NK-92 treated with Interleukin-12 subunit alpha and Interleukin-12 subunit beta, amount 100 ng/mL, for 24 hours (cell line): Measurements from ENCODE around the gene NR1I3.

Experiments
- DNase-seq: peaks from one replicate; lab custom pipeline; 2025; lab: John Stamatoyannopoulos, UW

NR1I3 gene

GRCh38 chr1:161195171-161195570 is 42.8 kb downstream of the NR1I3 start:
- DNase-seq = no peak

- no peak for DNase-seq
These were observed 44.3 kb downstream of the NR1I3 start for GRCh38 chr1:161193561-161194235.

- DNase-seq = peak; percentile 51
These were observed 45.2 kb downstream of the NR1I3 start for GRCh38 chr1:161192476-161193465.

- DNase-seq = no peak
These were observed 46.0 kb downstream of the NR1I3 start for GRCh38 chr1:161191971-161192370.

- no peak for DNase-seq
These were observed 47.0 kb downstream of the NR1I3 start for GRCh38 chr1:161190962-161191521.

GRCh38 chr1:161189036-161189435 is 49.0 kb downstream of the NR1I3 start:
- DNase-seq = no peak

- no peak for DNase-seq
These were observed 49.6 kb downstream of the NR1I3 start for GRCh38 chr1:161188381-161188780.

- no peak for DNase-seq
These were observed 50.7 kb downstream of the NR1I3 start for GRCh38 chr1:161187311-161187710.

GRCh38 chr1:161185732-161186311 is 52.2 kb downstream of the NR1I3 start:
- DNase-seq = no peak

GRCh38 chr1:161185282-161185682 is 52.7 kb downstream of the NR1I3 start:
- peak; percentile 70 for DNase-seq

GRCh38 chr1:161182214-161182613 is 55.8 kb downstream of the NR1I3 start:
- DNase-seq = peak; percentile 51

GRCh38 chr1:161180639-161181038 is 57.4 kb downstream of the NR1I3 start:
- no peak for DNase-seq

- DNase-seq = no peak
These were observed 58.3 kb downstream of the NR1I3 start for GRCh38 chr1:161179698-161180097.
